Stimulated activated CD4-positive, alpha-beta T cell treated with anti-CD3 and anti-CD28 coated beads, TNF-alpha, amount 100 ng/mL, for 48 hours (primary cell): ENCODE results near the gene STAT5B.

Experiments used
- DNase-seq, 3 donors: peaks; one replicate each; pipeline ENCODE4 v3.0.0-alpha.2; 2020; ENCODE audit warnings: low read depth in 3 of 3

Gene STAT5B

DNA sequence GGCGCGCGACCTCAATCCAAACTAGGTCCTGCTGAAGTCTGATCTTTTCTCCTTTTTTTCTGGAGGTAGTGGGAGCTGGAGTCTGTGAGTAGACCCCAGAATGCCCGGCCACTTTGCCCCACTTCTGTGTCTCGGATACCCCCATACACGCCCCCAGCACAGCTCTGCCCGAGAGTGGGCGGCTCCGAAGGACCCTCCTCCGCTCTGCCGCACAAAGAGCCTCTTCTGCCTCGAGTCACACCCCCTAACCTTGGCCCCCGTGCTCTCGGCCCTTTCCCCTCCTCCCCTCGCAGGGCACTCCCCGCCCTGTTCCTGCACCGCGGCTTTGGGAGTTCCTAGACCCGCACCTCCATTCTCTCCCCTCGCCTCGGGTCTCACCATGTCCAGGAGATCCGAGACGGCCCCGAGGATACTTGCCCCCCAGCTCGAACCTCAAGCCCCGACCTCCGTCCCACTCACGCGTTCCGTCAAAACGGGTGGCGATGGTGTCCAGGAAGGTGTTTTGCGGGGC lies 95.7 kb downstream of the STAT5B start:
- DNase-seq, result no peak

DNA sequence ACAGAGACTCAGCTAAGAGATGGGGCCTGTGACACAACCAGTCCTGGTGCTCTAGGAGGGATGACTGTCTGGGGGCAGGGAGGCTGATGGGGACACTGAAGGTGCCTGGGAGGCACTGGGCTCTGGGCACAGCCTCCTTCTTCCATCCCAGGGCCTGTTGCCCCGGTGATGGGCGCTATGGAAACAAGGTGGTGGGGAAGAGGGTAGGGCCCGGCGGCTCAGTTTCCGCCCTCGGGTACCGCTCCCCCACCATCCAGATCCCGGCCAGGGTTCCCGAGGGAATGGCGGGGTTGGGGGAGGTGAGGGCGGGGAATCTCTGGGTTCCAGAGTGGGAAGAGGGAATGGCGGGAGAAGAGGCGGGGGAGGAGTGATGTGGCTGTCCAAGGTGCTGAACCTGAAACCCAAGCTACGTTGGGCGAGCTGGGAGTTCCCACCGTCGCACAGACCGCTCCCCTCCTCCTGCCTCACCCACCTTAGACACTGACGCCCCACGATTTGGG lies 96.2 kb downstream of the STAT5B start:
- DNase-seq, result no peak

DNA sequence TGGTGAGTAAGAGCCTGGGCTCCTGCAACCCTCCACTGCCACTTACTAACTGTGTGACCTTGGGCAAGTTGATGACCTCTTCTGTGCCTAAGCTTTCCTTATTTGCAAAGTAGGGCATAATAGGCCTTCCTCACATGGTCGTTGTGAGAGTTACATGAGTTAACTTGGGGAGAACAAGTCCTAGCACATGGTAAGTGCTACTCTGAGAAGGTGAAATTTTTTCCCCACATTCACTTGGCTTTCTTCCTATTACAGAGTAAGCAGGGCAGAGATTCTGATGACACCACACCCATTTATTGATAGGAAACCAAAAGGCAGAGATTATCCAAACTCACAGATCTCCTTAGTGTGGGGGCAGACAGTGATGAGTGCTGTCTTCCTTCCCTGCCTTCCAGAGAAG lies 96.9 kb downstream of the STAT5B start:
- no peak for DNase-seq

DNA sequence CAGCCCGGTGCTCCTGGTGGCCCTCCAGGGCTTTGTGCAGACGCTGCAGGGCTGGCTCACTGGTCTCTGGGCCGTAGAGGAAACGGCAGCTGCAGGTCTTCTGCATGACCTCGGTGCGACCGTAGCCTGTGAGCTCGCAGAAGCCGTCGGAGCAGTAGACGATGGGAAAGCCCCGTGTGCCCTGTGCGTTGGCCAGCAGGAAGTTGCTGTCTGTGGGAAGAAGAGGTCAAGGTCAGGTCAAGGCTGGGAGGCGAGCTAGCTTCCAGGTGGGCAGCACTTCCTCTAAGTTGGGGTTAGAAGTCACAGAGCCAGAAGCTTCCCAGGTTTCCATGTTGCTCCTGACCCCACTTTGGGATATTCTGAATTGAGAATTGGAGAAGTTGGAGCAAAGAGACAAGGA lies 97.4 kb downstream of the STAT5B start:
- DNase-seq, result no peak

DNA sequence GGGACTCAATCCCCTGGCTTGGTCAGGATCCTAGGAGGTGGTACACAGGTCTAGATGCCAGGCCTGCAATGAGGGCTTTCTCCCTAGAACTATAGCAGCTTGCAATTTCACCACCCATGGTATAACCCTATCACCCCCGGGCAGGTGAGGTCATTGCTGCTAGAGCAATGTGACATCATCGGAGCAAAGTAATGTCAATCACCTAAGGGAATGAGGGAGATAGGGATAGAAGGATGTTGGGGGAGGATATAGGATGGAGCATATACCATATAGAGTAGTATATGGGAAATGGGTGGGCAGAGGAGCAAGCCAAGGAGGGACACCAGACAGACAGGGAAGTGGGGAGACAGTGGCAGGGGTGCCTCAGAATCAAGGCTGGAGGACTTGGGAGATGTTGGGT lies 98.5 kb downstream of the STAT5B start:
- DNase-seq, result no peak

DNA sequence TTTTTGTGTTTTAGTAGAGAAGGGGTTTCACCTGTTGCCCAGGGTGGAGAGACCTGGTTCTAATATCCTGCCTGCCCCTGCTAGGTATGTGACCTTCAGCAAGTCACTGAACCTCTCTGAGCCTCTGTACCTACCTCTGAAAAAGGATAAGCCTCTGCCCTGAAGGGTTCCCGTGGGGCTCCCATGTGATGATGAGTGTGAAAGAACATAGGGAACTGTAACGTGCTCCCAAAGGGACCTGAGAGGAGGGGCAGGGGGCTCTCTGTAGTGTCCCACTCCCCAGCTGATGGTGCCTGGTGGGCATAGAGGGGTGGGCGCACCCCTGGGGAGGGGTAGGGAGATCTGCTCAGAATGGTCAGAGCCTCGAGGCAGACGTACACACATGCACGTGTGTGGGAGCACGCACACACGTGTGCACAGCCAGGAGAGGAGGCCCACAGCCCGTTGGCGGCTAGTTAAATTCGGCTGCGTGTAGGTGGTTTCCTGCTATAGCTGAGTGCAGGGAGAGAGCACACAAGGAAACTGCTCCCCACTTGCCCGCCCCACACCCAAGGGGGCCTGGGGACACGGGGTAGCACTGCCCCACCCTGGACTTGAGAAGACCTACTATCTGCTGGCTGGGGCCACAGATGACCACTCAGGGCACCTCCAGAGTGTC lies 101.9 kb downstream of the STAT5B start:
- DNase-seq, result no peak

DNA sequence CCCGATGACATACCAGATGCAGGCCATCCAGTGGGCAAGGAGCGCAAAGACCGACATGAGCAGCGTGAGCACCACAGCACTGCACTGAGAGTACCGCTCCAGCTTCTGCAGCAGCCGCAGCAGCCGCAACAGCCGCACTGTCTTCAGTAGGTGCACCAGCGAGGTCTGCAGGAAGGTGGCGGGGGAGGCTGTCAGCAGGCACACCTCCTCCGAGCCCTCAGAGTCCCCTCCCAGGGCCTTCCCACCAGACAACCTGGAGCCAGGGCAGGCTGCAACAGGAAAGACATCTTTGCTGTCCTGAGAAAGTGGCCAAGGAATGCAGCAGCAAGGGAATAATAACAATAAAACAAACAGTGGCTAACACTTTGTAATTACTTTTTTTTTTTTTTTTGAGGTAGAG lies 104.4 kb downstream of the STAT5B start:
- DNase-seq, result no peak

DNA sequence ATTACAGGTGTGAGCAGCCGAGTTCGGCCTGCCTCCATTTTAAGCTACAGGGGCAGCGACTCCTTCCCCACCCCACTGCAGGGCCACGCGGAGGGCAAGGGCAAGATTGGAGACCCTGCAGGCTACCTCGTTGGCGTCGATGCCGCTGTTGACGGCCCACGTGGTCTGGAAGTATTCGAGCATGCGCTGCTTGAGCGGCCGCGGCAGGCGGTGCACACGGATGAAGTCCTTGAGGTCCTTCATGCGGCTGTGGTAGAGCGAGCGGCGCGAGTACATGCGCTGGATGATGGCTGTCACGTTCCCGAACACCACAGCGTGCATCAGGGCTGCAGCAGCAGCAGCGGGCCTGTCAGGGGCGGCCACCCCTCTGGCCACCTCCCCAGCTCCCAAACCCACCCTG lies 106.8 kb downstream of the STAT5B start:
- no peak for DNase-seq

DNA sequence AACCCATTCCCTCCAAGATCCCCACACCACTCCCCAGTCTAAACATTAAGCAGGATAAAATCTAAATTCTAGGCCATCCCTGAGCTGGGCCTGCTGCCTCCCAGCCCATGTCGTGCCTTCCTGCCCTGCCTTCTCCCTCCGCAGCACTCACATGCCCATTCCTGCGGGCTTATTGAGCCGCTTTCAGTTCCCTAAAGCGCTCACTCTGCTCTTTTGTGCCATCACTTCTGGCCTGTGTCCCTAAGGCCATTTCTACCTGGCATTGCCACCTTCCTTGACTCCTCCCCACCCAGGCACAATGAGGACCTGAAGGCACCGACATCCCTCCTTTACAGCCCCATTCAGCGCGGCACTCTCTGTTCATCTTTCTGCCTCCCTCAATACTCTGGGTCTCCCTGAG lies 108.4 kb downstream of the STAT5B start:
- DNase-seq, result no peak

DNA sequence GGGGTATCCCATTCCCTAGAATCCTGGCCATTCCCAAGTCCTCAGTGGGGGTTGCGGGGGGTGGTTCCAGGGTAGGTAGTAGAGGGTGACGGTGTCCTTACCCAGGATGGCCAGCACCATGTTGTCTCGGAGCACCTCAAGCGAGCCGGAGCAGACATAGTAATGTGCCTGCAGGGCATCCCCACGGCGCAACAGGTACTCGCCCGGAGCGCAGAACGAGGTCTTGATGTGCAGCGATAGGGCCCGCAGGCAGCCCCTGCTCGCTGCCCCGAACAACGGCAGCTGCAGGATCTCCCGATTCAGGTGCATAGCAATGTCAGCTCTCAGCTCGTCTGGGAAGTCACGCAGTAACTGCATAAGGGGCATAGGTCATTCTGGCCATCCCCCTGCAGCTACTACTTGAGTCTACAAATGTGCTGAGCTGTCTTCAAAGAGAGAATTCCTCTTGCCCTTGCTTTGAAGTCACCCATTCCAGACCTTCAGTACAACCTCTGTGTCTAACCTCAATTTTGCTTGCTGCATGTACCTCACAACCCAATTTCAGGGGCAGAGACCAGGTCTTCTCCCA lies 109.9 kb downstream of the STAT5B start:
- no peak for DNase-seq

DNA sequence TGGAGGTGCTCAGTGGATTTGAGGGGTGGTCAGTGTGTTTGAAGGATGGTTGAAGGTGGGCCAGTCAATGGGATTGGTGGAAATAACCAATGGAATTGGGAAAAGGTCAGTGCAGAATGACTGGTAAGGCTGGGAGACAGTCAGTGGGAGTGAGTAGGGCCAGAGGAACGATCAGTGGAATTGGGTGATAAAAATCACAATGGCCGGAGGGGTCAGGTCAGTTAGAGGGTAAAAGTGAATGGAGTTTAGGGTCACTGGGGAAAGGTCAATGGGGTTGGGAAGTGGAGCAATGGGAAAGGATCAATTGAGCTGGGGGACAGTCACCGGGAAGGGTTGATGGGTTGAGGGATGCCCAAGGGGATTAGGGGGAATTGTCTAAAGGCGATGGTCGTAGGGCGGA lies 110.4 kb downstream of the STAT5B start:
- DNase-seq, result no peak

DNA sequence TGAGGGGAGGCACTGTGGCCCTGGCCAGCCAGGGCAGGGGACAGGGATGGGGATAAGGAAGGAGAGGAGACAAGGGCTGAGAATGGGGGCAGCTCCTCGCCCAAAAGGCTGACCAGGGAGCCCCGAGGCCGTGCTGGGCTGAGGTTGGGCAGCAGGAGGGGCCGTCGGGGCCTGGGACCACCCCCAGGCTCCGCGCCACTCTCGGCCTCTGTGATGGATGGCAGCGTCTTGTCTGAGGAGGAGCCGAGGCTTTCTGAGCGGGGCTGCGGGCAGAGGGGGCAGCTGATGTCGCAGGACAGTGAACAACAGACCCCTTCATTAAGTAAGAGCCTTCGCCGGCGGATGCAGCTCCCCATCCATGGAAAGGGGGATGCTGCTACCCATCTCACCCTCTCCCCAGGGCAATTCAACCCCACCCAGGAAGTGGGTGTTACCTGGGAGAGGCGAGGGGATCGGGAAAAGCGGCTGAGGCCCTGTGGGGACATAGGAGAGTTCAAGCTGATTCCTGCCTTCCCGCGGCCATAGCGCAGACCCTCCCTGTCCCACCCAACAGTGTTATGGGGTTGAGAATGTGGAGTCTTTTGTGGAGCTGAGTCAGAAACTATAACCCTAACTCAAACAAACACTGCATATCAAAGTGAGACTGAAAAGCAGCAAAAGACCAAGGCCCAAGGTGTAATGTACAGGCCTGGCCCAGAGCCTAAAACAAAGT lies 112.3 kb downstream of the STAT5B start:
- no peak for DNase-seq

DNA sequence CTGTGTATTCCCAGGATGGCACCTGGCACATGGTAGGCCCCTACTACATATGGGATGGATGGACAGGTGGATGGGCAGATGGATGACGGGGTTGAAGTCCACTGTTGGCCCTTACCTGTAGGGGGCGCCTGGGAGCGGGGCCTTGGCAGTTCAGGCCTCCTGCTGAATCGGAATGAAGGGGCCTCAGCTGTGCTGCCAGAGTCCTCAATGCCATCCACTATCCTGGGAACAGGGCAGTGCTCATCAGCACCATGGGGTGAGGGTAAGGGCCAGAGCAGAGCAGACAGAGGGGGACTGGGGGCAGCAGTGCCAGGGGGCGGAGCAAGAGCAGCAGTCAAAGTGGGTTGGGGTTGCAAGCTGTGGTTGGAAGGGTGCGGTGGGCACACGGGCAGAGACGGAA lies 113.1 kb downstream of the STAT5B start:
- DNase-seq, result peak; percentile 33 to 58 (median 39)

DNA sequence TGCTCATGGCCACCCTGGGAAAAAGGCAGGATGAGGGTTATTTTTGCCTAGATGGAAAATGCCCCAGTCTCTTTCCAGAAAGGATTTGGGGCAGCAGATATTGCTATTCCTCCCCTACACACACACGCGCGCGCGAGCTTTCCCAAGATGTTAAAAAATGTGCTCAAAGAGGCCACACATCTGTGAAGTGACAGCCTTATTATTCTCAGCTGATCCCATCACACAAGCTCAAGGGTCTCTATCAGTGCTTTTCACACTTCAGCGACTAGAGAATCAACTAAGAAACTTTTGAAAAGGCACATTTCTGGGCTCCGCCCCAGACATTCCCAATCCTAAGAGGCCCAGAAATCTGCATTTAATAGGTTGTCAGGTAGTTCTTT lies 115.7 kb downstream of the STAT5B start:
- DNase-seq, result no peak

DNA sequence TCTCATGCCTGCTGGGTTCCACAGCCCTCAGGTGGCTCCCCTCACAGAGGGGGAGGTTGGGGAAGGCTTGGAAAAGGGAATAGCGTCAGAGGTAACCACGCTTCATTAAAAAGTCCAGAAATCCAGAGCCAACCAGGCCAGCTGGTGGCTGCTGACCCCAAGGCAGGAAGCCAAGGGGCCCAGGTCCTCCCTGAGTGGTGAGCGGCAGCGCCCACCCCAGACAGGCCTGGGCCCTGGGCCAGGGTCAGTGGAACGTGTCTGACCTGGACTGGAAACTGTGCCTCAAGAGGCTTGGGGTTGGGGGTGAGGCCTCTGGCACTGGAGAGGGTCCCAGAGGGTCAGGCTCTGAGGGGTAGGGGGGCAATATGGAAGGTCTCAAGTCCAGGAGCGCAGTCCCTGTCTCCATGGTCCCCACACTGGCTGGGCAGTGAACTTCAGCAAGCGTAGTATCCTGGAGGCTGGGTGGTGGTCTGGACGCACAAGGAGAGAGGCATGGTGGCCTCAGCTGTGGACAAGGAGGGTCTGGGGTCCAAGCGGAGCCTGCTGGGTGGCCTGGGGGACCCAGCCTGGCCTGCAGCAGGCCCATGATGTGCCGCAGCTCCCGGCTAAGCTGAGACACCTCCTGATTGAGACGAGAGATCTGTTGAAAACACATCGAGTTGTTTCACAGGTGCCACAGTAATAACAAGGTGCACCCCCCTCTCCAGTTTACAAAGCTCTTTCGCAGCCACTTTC lies 116.2 kb downstream of the STAT5B start:
- DNase-seq, result no peak

DNA sequence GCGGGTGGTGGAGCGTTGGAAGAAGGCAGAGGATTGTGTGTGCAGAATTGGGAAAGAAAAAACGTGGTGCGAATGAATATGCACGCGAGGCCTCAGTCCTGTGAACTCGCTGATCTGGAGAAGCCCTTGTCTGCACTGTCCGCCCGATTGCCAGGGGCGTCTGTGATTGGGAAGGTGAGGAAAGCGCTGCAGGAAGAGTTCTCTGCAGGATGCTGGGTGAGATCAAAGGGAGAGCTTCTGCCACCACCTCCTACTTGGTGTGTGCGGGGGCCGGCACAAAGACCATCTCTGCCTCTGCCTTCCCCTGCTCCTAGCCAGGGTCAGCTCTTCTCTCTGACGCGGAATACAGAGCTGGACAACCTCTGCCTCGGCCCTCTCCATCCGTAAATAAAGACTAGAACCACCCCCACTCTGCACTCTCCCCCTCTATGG lies 120.6 kb downstream of the STAT5B start:
- DNase-seq, result no peak

DNA sequence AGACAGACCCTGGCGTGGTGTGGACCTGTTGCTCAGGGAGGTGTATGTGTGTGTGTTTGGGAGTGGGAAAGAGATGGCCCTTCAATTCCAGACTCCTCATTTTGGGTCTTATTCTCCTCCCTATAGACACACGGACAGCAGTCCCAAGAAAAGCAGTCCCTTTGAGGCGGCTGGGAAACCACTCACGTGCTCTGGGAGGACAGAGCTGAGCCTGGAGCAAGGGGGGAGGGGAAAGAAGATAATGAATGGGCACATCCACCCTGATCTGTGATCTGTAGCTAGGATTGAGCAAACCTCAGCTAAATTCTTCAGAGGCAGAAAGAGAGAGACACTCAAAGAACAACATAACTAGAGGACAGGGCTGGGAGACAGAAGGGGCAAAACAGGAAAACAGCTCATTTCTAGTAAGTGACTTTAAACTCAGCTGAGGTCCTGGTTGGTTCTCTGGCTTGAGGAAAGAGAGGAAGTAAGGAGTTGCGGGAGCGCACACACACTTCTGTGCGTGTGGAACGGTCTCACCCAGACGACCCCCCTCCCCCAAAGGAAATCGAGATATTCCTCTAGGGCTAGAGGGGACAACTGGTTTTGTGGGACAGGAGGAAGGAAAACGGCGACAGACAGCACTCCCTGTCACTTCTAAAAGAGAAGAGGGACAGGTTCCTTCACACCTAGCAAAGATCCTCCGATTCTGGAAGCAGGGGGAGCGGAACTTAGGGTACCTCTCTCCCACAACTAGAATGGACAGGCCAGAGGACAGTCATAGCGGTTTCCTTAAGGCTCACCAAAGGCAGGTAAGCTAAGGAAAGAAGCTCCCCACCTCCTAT lies 122.1 kb downstream of the STAT5B start:
- no peak for DNase-seq
